ENCODE results near the gene CPNE7. TPM values are rescaled to one million over a fixed set of nuclear protein-coding genes. Genes with fewer than 3 reads are reported as not detected.

The CPNE7 gene
- total and polyA plus RNA-seq, 9 of the 15 experiments (the other 6 are each of a cell fraction or from before 2014, with no cell fraction given): 0.30 to 73.4 (median 32.7) TPM

DNA sequence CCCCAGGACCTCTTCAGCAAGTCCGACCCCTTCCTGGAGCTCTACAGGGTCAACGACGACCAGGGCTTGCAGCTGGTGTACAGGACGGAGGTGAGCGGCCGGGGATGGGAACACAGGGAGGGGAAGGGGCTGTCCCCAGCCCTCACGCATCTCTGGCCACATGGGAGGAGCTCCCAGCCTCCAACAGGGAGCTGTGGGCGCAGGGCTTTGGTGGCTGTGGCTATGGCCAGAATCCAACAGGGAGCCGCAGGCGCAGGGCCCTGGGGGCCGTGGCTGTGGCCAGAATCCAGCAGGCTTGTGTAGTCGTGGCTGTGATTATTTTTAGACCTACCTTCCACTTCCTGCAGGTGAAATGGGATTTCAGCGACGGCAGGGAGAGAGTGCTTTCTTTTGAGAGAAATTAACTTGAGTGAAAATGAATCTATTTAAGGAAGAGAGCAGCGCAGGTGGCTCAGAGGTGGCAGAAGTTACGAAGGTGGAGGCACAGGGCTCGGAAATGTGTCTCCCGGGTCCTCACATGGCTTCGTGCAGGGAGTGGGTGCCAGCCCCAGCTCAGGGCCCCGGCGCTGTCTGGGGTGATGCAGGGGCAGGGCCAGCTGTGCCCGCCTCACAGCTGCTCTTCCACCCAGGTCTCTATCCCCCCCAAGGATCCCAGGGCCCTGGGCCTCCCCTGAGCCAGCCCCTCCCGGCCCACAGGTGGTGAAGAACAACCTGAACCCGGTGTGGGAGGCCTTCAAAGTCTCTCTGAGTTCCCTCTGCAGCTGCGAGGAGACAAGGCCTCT, 9.4 kb downstream of the CPNE7 start:
- Histone ChIP-seq H3K4me1 (replicated peaks in 1 of 2; ENCODE audit: control insufficient read depth in 2 of 2, insufficient read depth in 2 of 2, low read length in 2 of 2) (peaks cover 0 to 56% of the 10 kb centered on the region in 2 experiments; a peak in 2 of 5 replicates), H4K20me1 (replicated peaks; ENCODE audit: control insufficient read depth, insufficient read depth, low read length) (no peaks in the 10 kb centered on the region), H3K79me2 (ENCODE audit: control insufficient read depth, insufficient read depth, low read length) (peaks cover 5% of the 10 kb centered on the region; the same call in 1 of the 3 replicates), H3K27ac (ENCODE audit: extremely low read depth, low read depth, low read length) (no peak overlapping the region), H3K9me1 (ENCODE audit: control insufficient read depth, insufficient read depth, low read length) (no peaks in the 10 kb centered on the region), H3K9ac (ENCODE audit: insufficient read depth in 1 of 2, low read depth in 2 of 2, low read length in 2 of 2) (no peak overlapping the region), H2AFZ (ENCODE audit: low read depth, low read length) (no peak overlapping the region), H3K4me2 (ENCODE audit: insufficient read depth, low read length) (no peak overlapping the region), H3K9me3 (replicated peaks; ENCODE audit: control insufficient read depth, insufficient read depth, low read depth, low read length) (peaks cover 17% of the 10 kb centered on the region), H3K27me3 (ENCODE audit: control insufficient read depth in 2 of 2, insufficient read depth in 2 of 2, low read length in 2 of 2) (no peaks in the 10 kb centered on the region), H3K36me3 (ENCODE audit: control insufficient read depth, insufficient read depth, low read length) (peaks cover 85% of the 10 kb centered on the region), H3K4me3 (no peak overlapping the region)
- ChIA-PET POLR2A (no interaction called here), CTCF (ENCODE audit: low intra/inter-chr PET ratio) (no interaction called here)
- no TSS peak for BruUV-seq (replicated peaks)
- in situ Hi-C loops (cut with MboI) (no loop called here), intact Hi-C loops (cut with micrococcal nuclease) (no loop called here)
- ATAC-seq (no peak), FAIRE-seq (no peak), DNase-seq (ENCODE audit: extremely low read depth in 1 of 4, low spot score in 3 of 4) (no peak)
- TF ChIP-seq CHD2 (IDR thresholded peaks at IDR 0.05; ENCODE audit: low read depth, low read length) (no peak), HDAC3 (IDR thresholded peaks at IDR 0.05; ENCODE audit: borderline replicate concordance, partially characterized antibody) (no peak), MCM5 (IDR thresholded peaks at IDR 0.05; ENCODE audit: low read depth) (no peak), BDP1 (IDR thresholded peaks at IDR 0.05; ENCODE audit: insufficient read depth, insufficient read length) (no peak), SRSF9 (IDR thresholded peaks at IDR 0.05; ENCODE audit: borderline replicate concordance, low read depth, low read length) (no peak), MEF2A (IDR thresholded peaks at IDR 0.05; ENCODE audit: control insufficient read depth, low read depth, low read length) (no peak), ZNF431 (CRISPR knock-in tag; IDR thresholded peaks at IDR 0.05) (no peak), NR4A1 (CRISPR knock-in tag; IDR thresholded peaks at IDR 0.05) (no peak), NR4A1 (tag; IDR thresholded peaks at IDR 0.05) (no peak), HSF4 (CRISPR knock-in tag; IDR thresholded peaks at IDR 0.05; ENCODE audit: borderline replicate concordance) (no peak)
- TF ChIP-seq, protein P1, sequence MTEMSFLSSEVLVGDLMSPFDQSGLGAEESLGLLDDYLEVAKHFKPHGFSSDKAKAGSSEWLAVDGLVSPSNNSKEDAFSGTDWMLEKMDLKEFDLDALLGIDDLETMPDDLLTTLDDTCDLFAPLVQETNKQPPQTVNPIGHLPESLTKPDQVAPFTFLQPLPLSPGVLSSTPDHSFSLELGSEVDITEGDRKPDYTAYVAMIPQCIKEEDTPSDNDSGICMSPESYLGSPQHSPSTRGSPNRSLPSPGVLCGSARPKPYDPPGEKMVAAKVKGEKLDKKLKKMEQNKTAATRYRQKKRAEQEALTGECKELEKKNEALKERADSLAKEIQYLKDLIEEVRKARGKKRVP (CRISPR knock-in tag; IDR thresholded peaks at IDR 0.05): no peak
- WGBS (ENCODE audit: insufficient coverage, low coverage, missing lambda C conversion rate): 87% methylated on average over 17 of the region's 25 CpGs

Data from K562 (cell line).